Measurements from ENCODE around the gene RGSL1. TPM values are rescaled to one million over a fixed set of nuclear protein-coding genes. Genes with fewer than 3 reads are reported as not detected.

RGSL1 gene
- total RNA-seq, 1 experiment from 2014 or later: not detected

DNA sequence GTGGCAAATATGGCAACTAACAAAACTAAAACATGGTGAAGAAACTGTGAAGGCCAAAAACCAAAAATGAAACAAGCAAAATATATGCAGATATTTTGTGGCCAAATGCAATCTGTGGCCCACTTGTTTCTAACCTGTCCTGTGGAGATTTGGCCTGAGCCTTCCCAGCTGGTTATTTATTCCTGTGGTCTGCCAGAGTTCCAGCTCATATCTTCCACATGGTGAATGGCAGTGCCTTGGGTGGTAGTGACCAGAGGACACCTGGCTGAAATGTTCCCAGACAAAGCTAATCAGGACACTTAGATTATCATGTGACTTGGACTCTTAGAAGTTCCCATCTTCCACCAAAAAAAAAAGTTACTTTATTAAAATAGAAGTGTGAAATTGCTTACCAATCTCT, 99.4 kb downstream of the RGSL1 start:
- Histone ChIP-seq H3K4me3 (ENCODE audit: low read depth, low read length, poor library complexity, severe bottlenecking) (no peak overlapping the region), H3K36me3 (ENCODE audit: insufficient read depth, low read length, poor library complexity, severe bottlenecking) (no peaks in the 10 kb centered on the region), H3K27ac (ENCODE audit: low read depth, low read length, poor library complexity, severe bottlenecking) (no peak overlapping the region), H3K27me3 (replicated peaks; ENCODE audit: insufficient read depth, low read depth, low read length, poor library complexity) (peaks cover 11% of the 10 kb centered on the region), H3K4me1 (ENCODE audit: insufficient read depth, low read length, poor library complexity, severe bottlenecking) (no peaks in the 10 kb centered on the region), H3K9me3 (ENCODE audit: low read depth, low read length, poor library complexity, severe bottlenecking) (no peaks in the 10 kb centered on the region)
- no TSS peak for BruUV-seq (replicated peaks)
- ChIA-PET POLR2A (ENCODE audit: low non-redundant PET) (no interaction called here), CTCF (no interaction called here)
- TF ChIP-seq EZH2 (IDR thresholded peaks at IDR 0.05; ENCODE audit: borderline replicate concordance, low read depth, low read length, poor library complexity, severe bottlenecking): no peak
- TF ChIP-seq, protein P1, sequence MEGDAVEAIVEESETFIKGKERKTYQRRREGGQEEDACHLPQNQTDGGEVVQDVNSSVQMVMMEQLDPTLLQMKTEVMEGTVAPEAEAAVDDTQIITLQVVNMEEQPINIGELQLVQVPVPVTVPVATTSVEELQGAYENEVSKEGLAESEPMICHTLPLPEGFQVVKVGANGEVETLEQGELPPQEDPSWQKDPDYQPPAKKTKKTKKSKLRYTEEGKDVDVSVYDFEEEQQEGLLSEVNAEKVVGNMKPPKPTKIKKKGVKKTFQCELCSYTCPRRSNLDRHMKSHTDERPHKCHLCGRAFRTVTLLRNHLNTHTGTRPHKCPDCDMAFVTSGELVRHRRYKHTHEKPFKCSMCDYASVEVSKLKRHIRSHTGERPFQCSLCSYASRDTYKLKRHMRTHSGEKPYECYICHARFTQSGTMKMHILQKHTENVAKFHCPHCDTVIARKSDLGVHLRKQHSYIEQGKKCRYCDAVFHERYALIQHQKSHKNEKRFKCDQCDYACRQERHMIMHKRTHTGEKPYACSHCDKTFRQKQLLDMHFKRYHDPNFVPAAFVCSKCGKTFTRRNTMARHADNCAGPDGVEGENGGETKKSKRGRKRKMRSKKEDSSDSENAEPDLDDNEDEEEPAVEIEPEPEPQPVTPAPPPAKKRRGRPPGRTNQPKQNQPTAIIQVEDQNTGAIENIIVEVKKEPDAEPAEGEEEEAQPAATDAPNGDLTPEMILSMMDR (conservative IDR thresholded peaks at IDR 0.05; ENCODE audit: low read depth, low read length): no peak
- intact Hi-C loops (cut with micrococcal nuclease; ENCODE audit: unreplicated experiment): no loop called here
- no peak for DNase-seq (ENCODE audit: low spot score)

GRCh38 chr1:182549811-182550210, 99.9 kb downstream of the RGSL1 start:
- ChIA-PET POLR2A (ENCODE audit: low non-redundant PET) (no interaction called here), CTCF (no interaction called here)
- BruUV-seq (replicated peaks): no TSS peak
- no peak overlapping the region for H3K27ac ChIP-seq (ENCODE audit: low read depth, low read length, poor library complexity, severe bottlenecking)
- no peaks in the 10 kb centered on the region for H3K9me3 ChIP-seq (ENCODE audit: low read depth, low read length, poor library complexity, severe bottlenecking)
- TF ChIP-seq, protein P1 (conservative IDR thresholded peaks at IDR 0.05; ENCODE audit: low read depth, low read length): no peak
- no peak for TF ChIP-seq EZH2 (IDR thresholded peaks at IDR 0.05; ENCODE audit: borderline replicate concordance, low read depth, low read length, poor library complexity, severe bottlenecking)
- no peak for DNase-seq (ENCODE audit: low spot score)
- no peaks in the 10 kb centered on the region for H3K4me1 ChIP-seq (ENCODE audit: insufficient read depth, low read length, poor library complexity, severe bottlenecking)
- no peak overlapping the region for H3K4me3 ChIP-seq (ENCODE audit: low read depth, low read length, poor library complexity, severe bottlenecking)
- H3K27me3 ChIP-seq (replicated peaks; ENCODE audit: insufficient read depth, low read depth, low read length, poor library complexity): peaks cover 7% of the 10 kb centered on the region
- no peaks in the 10 kb centered on the region for H3K36me3 ChIP-seq (ENCODE audit: insufficient read depth, low read length, poor library complexity, severe bottlenecking)
- intact Hi-C loops (cut with micrococcal nuclease; ENCODE audit: unreplicated experiment): no loop called here

DNA sequence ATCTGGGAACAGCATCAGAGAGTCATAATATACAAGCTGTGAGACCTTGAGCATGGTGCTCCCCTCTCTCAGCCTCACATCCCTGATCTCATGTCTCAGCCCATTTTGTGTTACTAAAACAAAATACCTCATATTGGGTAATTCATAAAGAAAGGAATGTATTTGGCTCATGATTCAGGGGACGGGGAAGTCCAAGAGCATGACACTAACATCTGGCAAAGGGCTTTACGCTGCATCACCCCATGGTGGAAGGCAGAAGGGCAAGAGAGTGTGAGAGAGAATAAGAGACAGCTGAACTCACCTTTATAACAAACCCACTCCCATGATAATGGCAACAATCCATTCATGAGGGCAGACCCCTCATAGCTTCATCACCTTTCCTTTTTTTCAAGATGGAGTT, 102.6 kb downstream of the RGSL1 start:
- Histone ChIP-seq H3K4me1 (ENCODE audit: insufficient read depth, low read length, poor library complexity, severe bottlenecking) (no peaks in the 10 kb centered on the region), H3K4me3 (ENCODE audit: low read depth, low read length, poor library complexity, severe bottlenecking) (no peak overlapping the region)

More for the DNA sequence above, 102.6 kb downstream of the RGSL1 start:
- Histone ChIP-seq H3K27me3 (replicated peaks; ENCODE audit: insufficient read depth, low read depth, low read length, poor library complexity) (no peaks in the 10 kb centered on the region), H3K36me3 (ENCODE audit: insufficient read depth, low read length, poor library complexity, severe bottlenecking) (no peaks in the 10 kb centered on the region), H3K9me3 (ENCODE audit: low read depth, low read length, poor library complexity, severe bottlenecking) (no peaks in the 10 kb centered on the region), H3K27ac (ENCODE audit: low read depth, low read length, poor library complexity, severe bottlenecking) (no peak overlapping the region)
- POLR2A ChIA-PET (ENCODE audit: low non-redundant PET): no interaction called here
- DNase-seq (ENCODE audit: low spot score): no peak
- BruUV-seq (replicated peaks): no TSS peak
- no peak for TF ChIP-seq EZH2 (IDR thresholded peaks at IDR 0.05; ENCODE audit: borderline replicate concordance, low read depth, low read length, poor library complexity, severe bottlenecking)
- TF ChIP-seq, protein P1 (conservative IDR thresholded peaks at IDR 0.05; ENCODE audit: low read depth, low read length): no peak
- CTCF ChIA-PET: no interaction called here
- intact Hi-C loops (cut with micrococcal nuclease; ENCODE audit: unreplicated experiment): no loop called here
